Karpas-422 (cell line): ENCODE measurements around the gene YTHDF1. TPM values are rescaled to one million over a fixed set of nuclear protein-coding genes. Genes with fewer than 3 reads are reported as not detected.

ENCODE experiments used
- DNase-seq: peaks from one replicate; pipeline ENCODE4 v3.0.0-alpha.2; 2015
- H2AFZ ChIP-seq: fragments of 200-600 bp; sonication (generic); 2 replicates; pipeline ENCODE4 v1.6.1; 2014; ENCODE audit warnings: antibody characterized with exemption, low read length, mixed read lengths
- H3K27ac ChIP-seq: fragments of 200-600 bp; sonication (generic); 2 replicates; pipeline ENCODE4 v1.5.1; 2014; ENCODE audit warnings: mild to moderate bottlenecking, low read length, moderate library complexity
- H3K27me3 ChIP-seq: fragments of 200-600 bp; sonication (generic); 2 replicates; pipeline ENCODE4 v1.6.1; 2014; ENCODE audit warnings: low read length, mixed read lengths
- H3K36me3 ChIP-seq: fragments of 200-600 bp; sonication (generic); 2 replicates; pipeline ENCODE4 v1.6.1; 2014; ENCODE audit warnings: low read length, mixed read lengths; ENCODE audit not compliant: insufficient read depth
- H3K4me1 ChIP-seq: fragments of 200-600 bp; sonication (generic); 2 replicates; pipeline ENCODE4 v1.6.1; 2014; ENCODE audit warnings: mild to moderate bottlenecking, low read length, mixed read lengths
- H3K4me2 ChIP-seq: fragments of 200-600 bp; sonication (generic); 2 replicates; pipeline ENCODE4 v1.6.1; 2014; ENCODE audit warnings: low read length, low read depth, mild to moderate bottlenecking; ENCODE audit not compliant: poor library complexity, severe bottlenecking
- H3K4me3 ChIP-seq: fragments of 200-600 bp; sonication (generic); 2 replicates; pipeline ENCODE4 v1.5.1; 2014; ENCODE audit warnings: mild to moderate bottlenecking, antibody characterized with exemption, low read length, mixed read lengths
- H3K79me2 ChIP-seq: fragments of 200-600 bp; sonication (generic); 2 replicates; pipeline ENCODE4 v1.6.1; 2014; ENCODE audit warnings: mild to moderate bottlenecking, low read length, mixed read lengths
- H3K9ac ChIP-seq: fragments of 200-600 bp; sonication (generic); 2 replicates; pipeline ENCODE4 v1.6.0; 2014; ENCODE audit warnings: low read length
- H3K9me2 ChIP-seq: fragments of 200-600 bp; sonication (generic), shearing (Covaris generic); replicated peaks from 2 replicates; pipeline ENCODE4 v1.6.0; 2014; ENCODE audit warnings: mild to moderate bottlenecking, low read length, moderate library complexity; ENCODE audit not compliant: insufficient read depth
- H3K9me3 ChIP-seq: fragments of 300-700, 200-600 bp; sonication (generic); 2 replicates; pipeline ENCODE4 v1.6.1; 2014; ENCODE audit warnings: low read length, mixed read lengths
- H4K20me1 ChIP-seq: fragments of 200-600 bp; sonication (generic); 2 replicates; pipeline ENCODE4 v1.6.1; 2014; ENCODE audit warnings: mild to moderate bottlenecking, antibody characterized with exemption, low read length, low read depth; ENCODE audit not compliant: insufficient read depth
- small RNA-seq: library from RNA; depleted of rRNA; stranded (forward); fragments of <200 nt; gene quantifications from one replicate; pipeline ENCODE3, GENCODE V24; 2014
- total RNA-seq: library from RNA; depleted of rRNA; stranded (reverse); fragments of >200 nt; shearing (Covaris generic); gene quantifications from 2 replicates; pipeline ENCODE4 v1.2.3, GENCODE V29; 2014; ENCODE audit warnings: low replicate concordance; rRNA removed

YTHDF1 gene
- total RNA-seq, 1 experiment from 2014 or later, result 24.1 TPM

- Histone ChIP-seq H3K27me3 (no peaks in the 10 kb centered on the region), H3K79me2 (no peaks in the 10 kb centered on the region), H3K36me3 (no peaks in the 10 kb centered on the region), H2AFZ (no peak overlapping the region), H3K4me1 (no peaks in the 10 kb centered on the region), H4K20me1 (no peaks in the 10 kb centered on the region), H3K4me3 (no peak overlapping the region), H3K9ac (no peak overlapping the region), H3K9me2 (no peaks in the 10 kb centered on the region), H3K9me3 (no peaks in the 10 kb centered on the region), H3K4me2 (no peak overlapping the region), H3K27ac (no peak overlapping the region)
- no peak for DNase-seq
Measured at GRCh38 chr20:63150911-63151531, 64.9 kb downstream of the YTHDF1 start.

- Histone ChIP-seq H3K4me2 (no peak overlapping the region), H3K4me3 (no peak overlapping the region), H2AFZ (no peak overlapping the region), H3K36me3 (no peaks in the 10 kb centered on the region), H3K9me2 (no peaks in the 10 kb centered on the region), H3K4me1 (no peaks in the 10 kb centered on the region), H3K9ac (no peak overlapping the region), H3K9me3 (no peaks in the 10 kb centered on the region), H4K20me1 (no peaks in the 10 kb centered on the region), H3K27ac (no peak overlapping the region), H3K27me3 (no peaks in the 10 kb centered on the region), H3K79me2 (no peaks in the 10 kb centered on the region)
- no peak for DNase-seq
Measured at GRCh38 chr20:63150391-63150898, 65.5 kb downstream of the YTHDF1 start.

GRCh38 chr20:63149531-63150192, 66.3 kb downstream of the YTHDF1 start:
- H3K9me3 ChIP-seq, result no peaks in the 10 kb centered on the region
- H3K4me2 ChIP-seq, result no peak overlapping the region
- no peak for DNase-seq
- no peaks in the 10 kb centered on the region for H3K36me3 ChIP-seq
- H3K4me3 ChIP-seq, result no peak overlapping the region
- H3K4me1 ChIP-seq, result no peaks in the 10 kb centered on the region
- no peak overlapping the region for H3K9ac ChIP-seq
- no peak overlapping the region for H3K27ac ChIP-seq
- H3K9me2 ChIP-seq, result no peaks in the 10 kb centered on the region
- no peak overlapping the region for H2AFZ ChIP-seq
- no peaks in the 10 kb centered on the region for H3K27me3 ChIP-seq
- no peaks in the 10 kb centered on the region for H3K79me2 ChIP-seq
- no peaks in the 10 kb centered on the region for H4K20me1 ChIP-seq

GRCh38 chr20:63148696-63149095, 67.2 kb downstream of the YTHDF1 start:
- H3K27me3 ChIP-seq, result no peaks in the 10 kb centered on the region
- H2AFZ ChIP-seq, result no peak overlapping the region
- no peaks in the 10 kb centered on the region for H4K20me1 ChIP-seq
- no peak overlapping the region for H3K4me2 ChIP-seq
- no peaks in the 10 kb centered on the region for H3K4me1 ChIP-seq
- no peak overlapping the region for H3K9ac ChIP-seq
- no peaks in the 10 kb centered on the region for H3K9me3 ChIP-seq
- no peaks in the 10 kb centered on the region for H3K36me3 ChIP-seq
- H3K27ac ChIP-seq, result no peak overlapping the region
- DNase-seq, result no peak
- no peaks in the 10 kb centered on the region for H3K79me2 ChIP-seq
- H3K4me3 ChIP-seq, result no peak overlapping the region
- H3K9me2 ChIP-seq, result no peaks in the 10 kb centered on the region

- no peak for DNase-seq
- H3K9ac ChIP-seq, result no peak overlapping the region
- H3K4me1 ChIP-seq, result no peaks in the 10 kb centered on the region
- H2AFZ ChIP-seq, result no peak overlapping the region
- H3K4me3 ChIP-seq, result no peak overlapping the region
- H3K27ac ChIP-seq, result no peak overlapping the region
- no peaks in the 10 kb centered on the region for H3K9me2 ChIP-seq
- no peaks in the 10 kb centered on the region for H3K9me3 ChIP-seq
- no peaks in the 10 kb centered on the region for H3K27me3 ChIP-seq
- no peak overlapping the region for H3K4me2 ChIP-seq
- H3K36me3 ChIP-seq, result no peaks in the 10 kb centered on the region
- H4K20me1 ChIP-seq, result no peaks in the 10 kb centered on the region
- no peaks in the 10 kb centered on the region for H3K79me2 ChIP-seq
Measured at GRCh38 chr20:63147532-63147931, 68.4 kb downstream of the YTHDF1 start.

Small RNA genes lying within 50 kb of the gene (small RNA-seq; reads per million reads assigned to genes)
- not detected for gene MIR124-3
- gene MIR3196, result not detected

Other genes with a start within 250 kb of the YTHDF1 start
- not detected in 2 replicates for gene BHLHE23, start 209.2 kb downstream of the YTHDF1 start, total RNA-seq
- 10.7 and 23.3 TPM in 2 replicates for gene BIRC7, start 19.8 kb upstream of the YTHDF1 start, total RNA-seq
- not detected in 2 replicates for gene NKAIN4, start 38.3 kb upstream of the YTHDF1 start, total RNA-seq
- 49.2 and 61.3 TPM in 2 replicates for gene ARFGAP1, start 56.7 kb upstream of the YTHDF1 start, total RNA-seq
- 3.1 and 3.4 TPM in 2 replicates for gene COL20A1, start 77.1 kb upstream of the YTHDF1 start, total RNA-seq
- not detected in 2 replicates for gene CHRNA4, start 145.2 kb upstream of the YTHDF1 start, total RNA-seq